ENCODE results near the gene FAM222A.

The FAM222A gene

DNA sequence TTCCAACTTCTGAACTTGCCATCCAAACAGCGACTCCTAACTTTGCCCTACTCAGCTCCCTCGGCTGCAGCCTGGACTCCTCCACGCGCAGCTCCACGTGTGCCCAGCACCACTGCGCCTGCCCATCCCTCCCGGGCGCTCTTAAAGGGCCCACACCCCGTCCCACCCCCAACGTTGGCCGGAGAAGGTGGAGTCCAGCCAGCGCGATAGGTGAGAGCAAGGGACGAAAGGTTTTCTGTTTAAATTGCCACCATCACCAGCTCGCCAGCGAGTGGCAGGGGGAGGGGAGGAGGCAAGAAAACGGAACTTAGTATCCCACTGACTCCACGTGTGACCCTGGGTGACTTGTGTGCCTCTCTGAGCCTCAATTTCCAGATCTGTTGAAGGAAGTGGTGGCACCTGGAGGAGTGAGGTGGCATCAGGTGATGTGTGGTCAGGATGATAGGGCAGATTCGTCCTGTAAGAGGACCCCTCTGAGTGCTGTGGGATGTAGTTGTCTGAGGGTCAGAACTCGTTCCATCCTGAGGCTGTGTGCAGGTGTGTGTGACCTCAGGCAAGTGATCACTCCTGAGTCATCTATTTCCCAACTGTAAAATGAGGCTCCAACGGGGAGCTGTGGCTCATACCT, 59.9 kb downstream of the FAM222A start:
- no peak for DNase-seq (ENCODE audit: low read depth)

DNA sequence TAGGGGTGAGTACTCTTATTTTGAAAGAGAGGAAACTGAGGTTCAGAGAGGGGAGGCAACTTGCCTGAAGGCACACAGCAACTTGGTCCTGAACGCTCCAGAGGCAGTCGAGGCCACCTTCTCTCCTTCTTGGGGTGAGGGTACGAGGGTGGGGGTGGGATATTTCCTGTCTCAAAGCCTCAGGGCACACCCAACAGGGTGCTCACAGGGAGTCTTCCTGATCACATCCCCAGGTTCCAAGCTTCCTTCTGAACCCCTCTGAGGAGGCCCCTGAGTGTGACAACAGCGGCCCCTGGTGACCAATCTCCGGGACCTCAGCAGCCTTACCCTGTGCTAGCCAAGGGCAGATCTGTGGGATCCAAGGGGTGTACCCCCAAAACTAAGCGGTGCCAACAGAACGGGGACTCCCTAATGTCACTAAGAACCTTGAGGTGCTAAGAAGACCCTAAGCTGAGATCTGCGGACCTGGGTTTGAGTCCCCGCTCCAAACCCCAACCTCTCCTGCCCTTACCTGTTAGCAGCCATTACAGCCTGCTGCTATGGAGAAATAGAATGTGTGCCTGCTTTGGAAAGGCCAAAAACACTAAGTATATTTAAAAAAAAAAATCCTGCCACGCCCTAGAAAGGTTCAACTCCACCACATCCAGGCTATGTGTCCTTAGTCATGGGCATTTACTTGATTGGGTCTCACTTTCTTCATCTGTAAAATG, 61.7 kb downstream of the FAM222A start:
- peak; percentile 40 for DNase-seq (ENCODE audit: low read depth)

DNA sequence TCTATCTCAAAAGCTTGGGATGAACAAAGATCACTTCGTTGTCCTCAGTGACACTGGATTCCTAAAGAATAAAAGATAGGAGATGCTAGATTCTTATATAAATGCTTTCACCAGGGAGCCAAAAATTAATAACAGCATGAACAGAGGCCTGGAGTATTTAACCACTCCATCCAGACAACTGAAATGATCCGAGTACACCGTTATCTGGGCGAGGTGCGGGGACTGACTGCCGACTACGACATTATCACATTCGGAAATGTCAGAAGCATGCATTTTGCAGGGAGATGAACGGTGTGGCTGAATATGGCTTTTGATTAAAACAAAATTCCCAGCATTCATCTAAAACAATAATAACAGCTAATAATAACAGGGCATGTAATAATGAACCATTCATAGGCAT, 63.0 kb downstream of the FAM222A start:
- DNase-seq (ENCODE audit: low read depth): no peak

DNA sequence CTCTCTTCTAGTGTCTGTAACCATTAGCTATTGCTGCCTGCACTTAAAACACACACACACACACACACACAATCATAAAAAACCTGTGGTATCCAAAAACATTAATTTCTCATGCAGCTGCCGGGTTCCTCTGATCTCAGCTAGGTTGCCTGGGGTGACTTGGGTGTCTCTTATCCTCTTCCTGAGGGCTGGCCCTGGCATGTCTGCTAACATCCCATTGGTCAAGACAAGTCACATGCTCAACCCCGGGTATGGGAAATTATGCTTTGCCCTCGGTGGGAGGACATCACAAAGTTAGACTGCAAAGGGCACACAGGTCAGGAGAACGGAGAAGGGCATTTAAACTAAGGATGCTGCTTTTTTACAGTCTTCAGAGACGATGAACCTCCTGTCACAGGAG, 63.9 kb downstream of the FAM222A start:
- DNase-seq (ENCODE audit: low read depth): peak; percentile 10

DNA sequence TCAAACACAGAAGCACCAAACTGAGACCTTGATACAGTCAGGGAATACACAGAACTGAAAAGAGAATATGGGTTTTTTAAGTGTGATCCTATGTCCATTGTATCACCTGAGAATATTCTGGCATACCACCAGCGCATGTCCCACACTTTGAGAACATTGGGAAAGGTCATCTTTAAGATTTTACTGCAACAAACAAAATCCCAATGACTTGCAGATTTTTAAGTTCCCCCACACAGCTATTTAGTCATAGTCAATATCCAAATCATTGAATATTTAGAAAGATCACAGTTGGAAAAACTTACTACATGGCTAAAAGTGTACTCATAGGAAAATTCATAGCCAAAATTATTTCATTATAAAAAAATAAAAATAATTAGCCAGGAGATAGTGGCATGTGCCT, 65.1 kb downstream of the FAM222A start:
- no peak for DNase-seq (ENCODE audit: low read depth)

DNA sequence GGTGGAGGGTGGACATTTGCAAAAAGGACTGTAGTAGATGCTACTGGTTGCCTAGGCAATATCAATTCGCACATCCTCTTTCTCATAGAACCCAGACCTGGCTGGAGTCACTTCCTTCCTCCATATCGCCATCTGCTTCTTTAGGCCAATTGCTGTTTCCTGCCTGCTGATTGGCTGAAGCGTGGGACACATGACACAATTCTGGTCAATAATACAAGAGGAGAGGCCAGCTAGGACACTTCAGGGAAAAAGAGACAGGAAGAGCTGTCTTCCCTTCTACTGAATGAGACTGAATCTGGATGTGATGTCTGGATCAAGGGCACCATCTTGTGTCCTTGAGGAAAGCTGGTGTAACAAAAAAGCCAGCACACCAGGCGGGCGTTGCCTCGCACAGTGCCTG, 65.8 kb downstream of the FAM222A start:
- DNase-seq (ENCODE audit: low read depth): no peak

DNA sequence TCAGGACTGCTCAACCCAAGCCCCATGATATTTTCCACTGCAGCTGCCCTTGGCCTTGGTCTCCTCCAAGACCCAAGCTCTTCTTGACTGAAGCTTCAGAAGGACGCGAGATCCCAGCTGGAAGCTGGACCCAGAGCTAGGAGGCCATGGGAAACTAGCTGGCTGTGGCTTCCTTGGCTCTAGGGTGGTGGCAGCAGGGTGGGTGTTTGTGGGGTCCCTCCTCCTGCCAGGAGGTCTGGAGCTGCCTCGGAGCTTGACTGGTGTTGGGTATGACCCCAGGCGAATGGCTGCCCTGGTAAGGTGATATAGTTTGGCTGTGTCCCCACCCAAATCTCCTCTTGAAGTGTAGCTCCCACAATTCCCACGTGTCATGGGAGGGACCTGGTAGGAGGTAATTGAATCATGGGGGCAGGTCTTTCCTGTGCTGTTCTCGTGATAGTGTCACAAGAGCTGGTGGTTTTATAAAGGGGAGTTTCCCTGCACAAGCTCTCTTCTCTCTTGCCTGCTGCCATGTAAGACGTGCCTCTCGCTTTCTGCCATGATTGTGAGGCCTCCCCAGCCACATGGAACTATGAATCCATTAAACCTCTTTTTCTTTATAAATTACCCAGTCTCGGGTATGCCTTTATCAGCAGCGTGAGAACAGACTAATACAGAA, 68.2 kb downstream of the FAM222A start:
- no peak for DNase-seq (ENCODE audit: low read depth)

DNA sequence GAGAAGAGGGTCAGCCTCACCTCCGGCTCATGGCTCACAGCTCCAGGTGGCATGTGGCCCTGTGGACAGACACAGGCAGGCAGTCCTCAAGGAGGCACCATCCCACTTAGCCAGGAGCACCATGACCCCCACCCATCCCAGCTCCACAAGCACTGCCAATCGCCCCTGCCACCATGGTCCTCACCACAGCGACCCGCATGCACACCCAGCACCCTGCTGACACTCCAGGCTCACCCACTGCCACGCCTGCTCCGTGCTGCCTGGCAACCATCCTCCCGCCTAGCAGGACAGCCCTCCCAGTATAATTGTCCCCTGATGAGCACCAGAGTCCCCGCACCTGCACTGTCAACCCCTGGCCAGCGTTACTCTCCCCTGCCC, 68.7 kb downstream of the FAM222A start:
- no peak for DNase-seq (ENCODE audit: low read depth)

DNA sequence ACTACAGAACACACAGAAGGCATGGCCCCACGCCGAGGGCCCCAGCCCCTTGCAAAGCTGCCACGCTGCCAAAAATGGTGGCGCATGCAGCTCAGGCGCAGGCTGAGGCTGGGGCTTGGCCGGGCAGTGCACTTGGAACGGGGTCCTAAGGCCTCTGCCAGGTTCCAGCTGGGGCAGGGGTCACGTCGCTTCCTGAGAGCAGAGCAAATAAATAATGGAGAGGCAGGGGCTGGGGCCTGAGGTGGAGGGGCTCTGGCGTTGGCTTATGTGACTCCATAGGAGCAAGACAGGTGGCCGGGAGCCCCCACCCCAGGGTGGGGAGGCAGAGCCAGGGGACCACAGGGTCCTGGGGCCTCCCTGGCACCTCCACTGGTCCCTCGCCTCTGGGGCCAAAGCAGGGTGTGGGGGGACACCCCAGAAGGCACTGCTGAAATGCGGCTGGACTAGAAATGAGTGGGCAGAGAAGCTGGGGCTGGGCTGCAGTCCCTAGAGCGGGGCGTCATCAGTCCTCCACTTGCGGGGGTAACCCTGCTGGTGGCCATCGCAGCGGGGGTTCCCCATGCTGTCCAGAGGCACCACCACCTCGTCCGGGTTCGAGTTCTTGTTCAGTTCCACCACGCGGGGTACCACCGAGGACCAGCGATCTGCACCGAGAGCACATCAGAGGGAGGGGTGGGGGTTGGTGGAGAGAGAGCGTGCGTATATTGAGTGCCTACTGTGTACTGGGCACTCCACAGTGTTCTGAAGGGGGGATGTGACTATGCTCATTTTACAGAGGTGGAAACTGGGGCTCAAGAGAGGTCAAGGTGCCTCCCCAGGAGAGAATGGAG, 69.7 kb downstream of the FAM222A start:
- no peak for DNase-seq (ENCODE audit: low read depth)

DNA sequence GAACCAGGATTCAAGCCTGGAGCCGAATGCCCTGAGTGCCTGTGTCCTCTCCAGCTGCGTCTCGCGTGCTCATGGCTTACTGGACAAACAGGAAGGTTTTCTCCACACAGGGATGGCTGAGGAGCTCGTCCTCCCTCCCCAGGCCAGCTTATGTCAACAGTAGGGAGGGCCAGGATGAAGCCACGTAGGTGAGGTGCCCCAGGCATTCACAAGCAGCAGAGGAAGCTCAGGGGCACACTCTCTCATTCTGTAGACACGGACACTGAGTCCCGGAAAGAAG, 70.3 kb downstream of the FAM222A start:
- no peak for DNase-seq (ENCODE audit: low read depth)

DNA sequence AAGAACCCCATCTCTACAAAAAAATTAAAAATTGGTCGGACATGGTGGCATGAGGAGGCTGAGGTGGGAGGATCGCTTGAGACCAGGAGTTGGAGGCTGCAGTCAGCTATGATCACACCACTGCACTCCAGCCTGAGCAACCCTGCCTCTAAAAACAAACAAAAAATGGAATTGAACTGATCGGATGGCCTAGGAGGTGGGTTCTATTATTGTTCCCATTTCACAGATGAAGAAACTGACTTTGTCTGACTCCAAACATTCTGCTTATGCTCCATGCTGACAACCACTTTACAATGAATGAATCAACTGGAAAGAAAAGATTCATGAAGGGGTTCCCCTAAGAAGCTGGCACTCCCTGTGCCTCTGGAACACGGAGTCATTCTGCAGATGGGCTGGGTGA, 72.2 kb downstream of the FAM222A start:
- no peak for DNase-seq (ENCODE audit: low read depth)

DNA sequence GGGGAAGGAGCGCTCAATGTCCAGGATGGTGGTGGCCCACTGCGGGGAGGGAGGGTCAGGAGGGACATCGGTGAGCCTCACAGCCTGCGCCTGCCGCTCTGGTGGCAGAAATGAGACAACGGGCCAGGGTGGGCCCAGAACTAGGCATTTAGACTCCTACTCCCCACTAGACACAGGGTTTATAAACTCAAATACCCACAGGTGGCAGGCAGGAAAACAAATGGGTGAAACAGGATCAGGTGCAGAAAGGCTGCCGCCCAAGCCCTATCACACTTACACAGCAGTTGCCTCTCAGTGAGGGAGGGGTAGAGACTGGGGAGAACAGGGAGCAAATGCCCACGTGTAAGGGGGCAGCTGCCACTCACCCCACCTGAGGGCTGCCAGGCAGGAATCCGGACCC, 73.2 kb downstream of the FAM222A start:
- no peak for DNase-seq (ENCODE audit: low read depth)

DNA sequence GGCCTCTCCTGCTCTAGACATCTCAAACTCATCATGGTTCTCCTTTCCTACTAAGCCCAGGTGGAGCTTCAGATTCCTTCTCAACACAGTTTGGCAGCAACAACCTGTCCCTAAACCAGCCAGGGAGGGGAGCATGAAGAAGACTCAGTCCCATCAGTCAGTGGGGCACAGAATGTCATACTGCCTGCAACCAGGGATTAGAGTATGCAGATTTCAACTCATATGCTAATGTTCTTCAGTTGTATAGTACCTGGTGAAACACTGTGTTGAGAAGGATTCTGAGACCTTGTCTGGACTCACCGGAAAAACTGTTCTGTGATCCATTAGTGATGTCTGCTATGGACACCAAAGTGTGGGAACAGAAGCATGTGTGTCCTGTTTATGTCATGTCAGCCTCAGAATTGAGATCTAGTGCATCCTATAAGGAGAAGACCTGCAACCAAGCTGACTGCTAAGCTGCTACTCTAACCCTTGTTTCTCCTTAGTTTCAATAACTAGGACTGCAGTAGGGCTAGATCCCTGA, 76.0 kb downstream of the FAM222A start:
- DNase-seq (ENCODE audit: low read depth): no peak

DNA sequence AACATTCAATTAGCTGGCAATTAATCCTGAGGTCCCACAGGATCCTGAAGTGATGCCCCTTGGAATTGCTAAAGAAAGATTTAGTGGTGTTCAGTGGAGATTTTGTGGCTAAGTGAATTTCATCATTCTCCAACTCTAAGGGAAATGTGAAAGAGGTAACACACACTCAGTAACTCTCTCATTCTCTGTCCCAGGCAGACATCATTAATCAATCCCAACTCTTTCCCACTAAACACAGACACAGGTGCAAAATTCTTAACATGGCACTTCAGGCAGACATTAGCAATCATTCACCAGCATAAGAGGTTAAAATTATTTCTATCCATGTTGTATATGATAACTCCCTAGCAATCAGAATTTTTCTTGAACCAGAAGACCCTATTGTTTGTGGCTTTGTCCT, 79.4 kb downstream of the FAM222A start:
- no peak for DNase-seq (ENCODE audit: low read depth)

DNA sequence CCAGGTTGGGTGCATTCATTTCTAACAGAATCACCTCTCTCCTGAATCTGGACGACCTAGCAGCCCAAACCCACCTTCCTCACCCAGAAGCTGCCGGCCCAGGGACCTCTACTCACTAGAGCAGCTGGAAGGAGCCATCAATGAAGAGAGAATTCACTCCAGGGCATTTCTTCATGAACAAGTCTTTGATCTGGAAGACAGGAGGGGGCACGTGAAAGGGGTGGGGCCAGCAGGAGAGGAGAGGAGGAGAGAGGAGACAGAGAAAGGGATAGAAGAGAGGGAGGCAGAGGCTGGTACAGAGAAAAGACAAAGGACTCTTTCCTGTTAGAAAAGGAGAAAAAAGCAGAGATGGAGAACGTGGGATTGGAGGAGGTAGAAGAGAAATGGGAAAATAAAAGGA, 79.8 kb downstream of the FAM222A start:
- DNase-seq (ENCODE audit: low read depth): no peak

DNA sequence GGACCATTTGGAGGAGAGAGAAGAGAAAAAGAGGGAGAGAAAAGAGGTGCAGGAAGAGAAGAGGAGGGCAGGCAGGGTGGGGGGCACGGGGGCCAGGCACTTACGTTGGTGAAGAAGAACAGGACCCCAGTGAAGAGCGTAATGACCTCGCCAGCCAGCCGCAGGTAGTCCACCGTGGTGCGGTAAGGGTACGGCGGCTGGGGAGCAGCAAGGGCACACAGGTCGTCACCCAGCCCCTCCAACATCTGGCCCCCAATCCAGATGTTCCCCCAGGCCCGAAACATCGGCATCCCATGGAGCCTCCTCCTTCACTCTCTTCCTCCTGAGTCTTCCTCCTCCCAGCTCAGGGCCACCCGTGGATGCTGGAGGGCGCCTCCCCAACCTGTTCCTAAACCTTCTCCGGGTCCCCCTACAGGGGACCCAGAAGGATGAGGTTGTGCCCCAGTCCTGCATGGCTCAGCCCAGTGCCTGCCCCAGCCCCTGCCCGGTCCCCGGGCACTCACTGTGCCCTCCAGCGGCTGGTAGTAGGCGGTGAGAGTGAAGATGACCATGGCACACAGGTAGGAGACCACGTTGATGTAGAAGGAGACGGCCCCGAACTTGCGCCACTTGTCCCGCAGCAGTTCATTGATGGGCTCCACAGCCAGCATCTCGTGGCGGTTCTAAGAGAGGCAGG, 80.3 kb downstream of the FAM222A start:
- DNase-seq (ENCODE audit: low read depth): no peak

DNA sequence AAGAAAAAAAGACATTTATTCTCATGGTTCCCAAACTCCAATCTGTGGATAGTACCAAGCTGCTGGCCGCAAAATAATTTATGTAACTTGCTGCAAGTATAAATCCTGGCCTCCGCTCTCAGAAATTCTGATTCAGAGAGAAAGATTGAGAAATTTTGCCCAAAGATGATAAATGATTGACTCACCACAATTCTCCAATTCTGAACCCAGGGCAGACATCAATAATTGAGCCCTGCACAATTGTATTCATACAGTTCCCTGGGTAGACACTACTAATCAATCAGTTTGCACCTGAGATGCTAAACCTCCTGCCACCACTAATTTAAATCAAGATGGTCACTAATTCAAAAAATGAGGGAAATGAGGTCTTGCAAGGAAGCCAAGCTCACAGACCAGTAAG, 81.4 kb downstream of the FAM222A start:
- peak; percentile 33 for DNase-seq (ENCODE audit: low read depth)

DNA sequence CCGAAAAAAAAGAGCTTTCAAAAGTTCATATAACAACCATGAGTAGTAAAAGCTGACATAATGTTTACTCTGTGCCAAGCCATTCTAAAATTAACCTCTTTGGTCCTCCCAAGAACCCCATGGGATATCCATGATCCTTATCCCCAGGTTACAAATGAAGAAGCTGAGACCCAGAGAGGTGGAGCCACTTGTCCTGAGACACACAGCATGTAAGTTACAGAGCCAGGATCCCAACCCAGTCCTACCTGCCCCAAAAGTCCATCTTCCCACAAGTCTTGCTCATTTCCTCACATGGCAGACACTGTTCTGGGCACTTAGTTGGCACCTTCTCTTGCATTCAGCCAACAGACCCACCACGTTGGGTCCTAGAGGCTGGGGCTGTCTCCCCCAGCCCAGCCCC, 82.4 kb downstream of the FAM222A start:
- DNase-seq (ENCODE audit: low read depth): no peak

DNA sequence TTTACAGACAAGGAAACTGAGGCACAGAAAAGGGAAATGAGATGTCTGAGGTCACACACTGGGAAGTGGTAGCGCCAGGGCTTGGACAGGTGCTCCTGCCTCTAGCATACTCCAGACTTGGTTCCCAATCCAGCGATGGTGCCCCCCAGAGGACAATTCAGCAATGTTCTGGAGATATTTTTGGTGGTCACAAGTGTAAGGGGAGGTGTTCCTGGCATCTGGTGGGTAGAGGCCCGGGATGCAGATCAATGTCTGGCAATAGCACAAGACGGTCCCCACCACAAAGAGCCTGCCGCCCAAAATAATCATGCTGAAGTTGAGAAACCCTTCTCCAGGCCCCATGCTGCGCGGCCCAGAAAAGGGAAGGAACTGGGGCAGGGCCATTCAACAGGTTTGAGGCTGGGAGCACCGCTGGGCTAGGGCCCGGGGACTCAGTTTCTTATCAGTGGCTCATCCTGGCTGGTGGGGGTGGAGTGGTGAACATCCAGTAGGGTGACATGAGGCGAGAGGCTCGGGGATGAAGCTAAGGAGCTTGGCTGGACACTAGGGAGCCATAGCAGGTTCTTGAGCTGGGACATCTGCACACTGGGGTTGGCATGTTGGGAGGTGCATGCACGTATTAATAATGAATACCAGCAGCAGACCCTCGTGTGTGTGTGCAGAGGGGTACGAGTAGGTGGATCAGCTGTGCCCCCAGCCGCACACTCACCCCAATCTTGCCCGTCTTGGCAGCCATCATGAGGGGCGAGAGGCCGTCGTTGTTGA, 84.5 kb downstream of the FAM222A start:
- DNase-seq (ENCODE audit: low read depth): no peak

DNA sequence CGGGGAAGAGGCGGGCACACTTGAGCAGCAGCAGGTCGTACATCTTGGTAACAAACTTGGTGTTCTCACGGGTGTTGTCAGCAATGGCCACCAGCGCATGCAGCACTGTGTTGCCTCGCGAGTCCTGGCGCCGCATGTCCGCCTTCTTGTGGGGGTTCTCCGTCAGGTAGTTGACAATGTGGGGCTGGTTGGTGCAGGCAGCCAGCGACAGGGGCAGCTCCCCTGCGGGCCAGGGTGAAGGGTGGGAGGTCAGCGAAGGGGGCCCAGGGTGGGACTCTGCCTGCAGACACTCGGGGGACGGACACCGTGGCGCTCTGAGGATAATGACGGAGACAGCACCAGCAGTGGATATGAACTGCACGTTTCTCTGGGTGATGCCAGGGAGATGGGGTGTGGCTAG, 85.1 kb downstream of the FAM222A start:
- DNase-seq (ENCODE audit: low read depth): no peak

DNA sequence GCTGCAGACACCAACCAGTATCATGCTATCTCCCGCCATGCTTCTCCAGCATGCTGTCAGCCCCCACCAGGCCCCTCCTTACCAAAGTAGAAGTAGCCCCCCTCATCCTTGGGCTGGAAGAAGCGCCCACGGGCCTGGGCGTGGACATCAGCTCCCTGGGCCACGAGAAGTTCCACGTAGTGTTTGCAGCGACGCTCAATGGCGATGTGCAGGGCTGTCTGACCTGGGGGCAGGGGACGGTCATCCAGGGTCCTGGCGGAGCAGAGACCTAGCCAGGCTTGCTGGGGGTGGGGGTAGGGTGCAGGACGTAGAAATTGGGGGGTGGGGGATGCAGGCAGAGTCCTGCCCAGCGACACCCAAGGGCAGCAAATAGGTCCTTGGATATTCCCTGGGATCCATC, 86.9 kb downstream of the FAM222A start:
- no peak for DNase-seq (ENCODE audit: low read depth)
